GM23248 (cell line): ENCODE results near the gene DNAH11. TPM values are rescaled to one million over a fixed set of nuclear protein-coding genes. Genes with fewer than 3 reads are reported as not detected.

Experiments used
- DNase-seq: peaks from one replicate; pipeline ENCODE4 v3.0.0-alpha.2; 2015
- H2AFZ ChIP-seq: fragments of 200-600 bp; sonication (generic); 2 replicates; pipeline ENCODE4 v1.6.1; 2016; ENCODE audit warnings: antibody characterized with exemption
- H3F3A ChIP-seq: fragments of 200-600 bp; sonication (generic); 2 replicates; pipeline ENCODE4 v1.6.1; 2016; ENCODE audit warnings: mild to moderate bottlenecking, antibody characterized with exemption, mixed run types; ENCODE audit not compliant: insufficient read depth
- H3K27ac ChIP-seq: fragments of 200-600 bp; sonication (generic); 2 replicates; pipeline ENCODE4 v1.5.1; 2016; ENCODE audit warnings: mild to moderate bottlenecking
- H3K27me3 ChIP-seq: fragments of 200-600 bp; sonication (generic); replicated peaks from 2 replicates; pipeline ENCODE4 v1.6.1; 2016; ENCODE audit warnings: mild to moderate bottlenecking; ENCODE audit not compliant: insufficient read depth
- H3K36me3 ChIP-seq: fragments of 200-600 bp; sonication (generic); 2 replicates; pipeline ENCODE4 v1.6.1; 2016; ENCODE audit warnings: low read depth, mild to moderate bottlenecking
- H3K4me1 ChIP-seq: fragments of 200-600 bp; sonication (generic); 2 replicates; pipeline ENCODE4 v1.6.1; 2016; ENCODE audit warnings: mild to moderate bottlenecking; ENCODE audit not compliant: insufficient read depth
- H3K4me2 ChIP-seq: fragments of 200-600 bp; sonication (generic); one replicate; pipeline ENCODE4 v1.6.1; 2016; ENCODE audit warnings: mild to moderate bottlenecking; ENCODE audit not compliant: unreplicated experiment
- H3K4me3 ChIP-seq: fragments of 200-600 bp; sonication (generic); 2 replicates; pipeline ENCODE4 v1.5.1; 2016; ENCODE audit warnings: mild to moderate bottlenecking
- H3K79me2 ChIP-seq: fragments of 200-600 bp; sonication (generic); 2 replicates; pipeline ENCODE4 v1.6.1; 2016; ENCODE audit warnings: mild to moderate bottlenecking; ENCODE audit not compliant: insufficient read depth
- H3K9ac ChIP-seq: fragments of 200-600 bp; sonication (generic); 2 replicates; pipeline ENCODE4 v1.6.1; 2016; ENCODE audit warnings: mild to moderate bottlenecking
- H3K9me2 ChIP-seq: fragments of 200-600 bp; sonication (generic); 2 replicates; pipeline ENCODE4 v1.6.1; 2016; ENCODE audit warnings: mixed run types, mild to moderate bottlenecking, moderate library complexity; ENCODE audit not compliant: insufficient read depth
- H3K9me3 ChIP-seq: fragments of 200-600 bp; sonication (generic); one replicate; pipeline ENCODE4 v1.6.1; 2017; ENCODE audit warnings: low read depth
- H4K20me1 ChIP-seq: fragments of 200-600 bp; sonication (generic); 2 replicates; pipeline ENCODE4 v1.6.0; 2016; ENCODE audit not compliant: insufficient read depth
- EZH2 ChIP-seq: fragments of 200-600 bp; sonication (generic); IDR thresholded peaks from 2 replicates; pipeline ENCODE4 v1.6.1; 2018; ENCODE audit warnings: antibody characterized with exemption, mild to moderate bottlenecking; ENCODE audit not compliant: insufficient read depth, poor library complexity, severe bottlenecking
- EZH2phosphoT487 ChIP-seq: fragments of 200-600 bp; sonication (generic); IDR thresholded peaks from 2 replicates; pipeline ENCODE4 v1.6.1; 2018; ENCODE audit warnings: antibody characterized with exemption, moderate library complexity, mild to moderate bottlenecking, low read depth; ENCODE audit not compliant: insufficient read depth
- WGBS, 2 experiments: methylation state at CpG; one replicate each; pipeline ENCODE4 v1.1.6; 2015 to 2017; ENCODE audit warnings: low lambda C conversion rate in 2 of 2, low coverage in 1 of 2; ENCODE audit errors: missing lambda C conversion rate in 2 of 2; 5-methylcytosine and 5-hydroxymethylcytosine counted together
- in situ Hi-C: fragments of 300-500 bp; cut with MboI; formaldehyde crosslinking; loops from 2 replicates; pipeline ENCODE4 v1.15.0; 2020
- polyA plus RNA-seq: library from polyadenylated mRNA; unstranded; fragments of >200 nt; fragmentation: Nextera tagmentation; extraction: Ambion mirVana; gene quantifications from 2 replicates; pipeline ENCODE4 v1.2.1, GENCODE V29; 2016
- total RNA-seq: library from RNA; depleted of rRNA; stranded (reverse); fragments of >200 nt; shearing (Covaris generic); gene quantifications from 2 replicates; pipeline ENCODE4 v1.2.3, GENCODE V29; 2014

DNAH11 gene
- total and polyA plus RNA-seq, 2 experiments from 2014 or later = 0.91 to 3.1 TPM

- no peak overlapping the region for H3K27ac ChIP-seq
- no peaks in the 10 kb centered on the region for H4K20me1 ChIP-seq
- no peaks in the 10 kb centered on the region for H3K9me3 ChIP-seq
- TF ChIP-seq EZH2 (no peak), EZH2phosphoT487 (no peak)
- H3K27me3 ChIP-seq = no peaks in the 10 kb centered on the region; the same call in 1 of the 2 replicates
- H3K4me1 ChIP-seq = no peaks in the 10 kb centered on the region
- H3K4me2 ChIP-seq = no peak overlapping the region
- H3K9ac ChIP-seq = no peak overlapping the region
- in situ Hi-C loops = no loop called here
- no peaks in the 10 kb centered on the region for H3K36me3 ChIP-seq
- H3K79me2 ChIP-seq = no peaks in the 10 kb centered on the region
- no peak overlapping the region for H3K4me3 ChIP-seq
- H3F3A ChIP-seq = no peaks in the 10 kb centered on the region
- 8 to 12% methylated on average over 4 of the region's 4 CpGs for WGBS, 2 experiments
- no peaks in the 10 kb centered on the region for H3K9me2 ChIP-seq
- no peak overlapping the region for H2AFZ ChIP-seq
- DNase-seq = no peak
These were observed 93.9 kb downstream of the DNAH11 start for GRCh38 chr7:21636694-21637093.

GRCh38 chr7:21639206-21639868, 96.5 kb downstream of the DNAH11 start:
- Histone ChIP-seq H3K9me2 (no peaks in the 10 kb centered on the region), H3K27me3 (no peaks in the 10 kb centered on the region; the same call in 1 of the 2 replicates), H3K4me1 (no peaks in the 10 kb centered on the region), H4K20me1 (no peaks in the 10 kb centered on the region), H2AFZ (no peak overlapping the region), H3K27ac (no peak overlapping the region), H3F3A (no peaks in the 10 kb centered on the region), H3K4me3 (no peak overlapping the region), H3K4me2 (no peak overlapping the region), H3K9me3 (no peaks in the 10 kb centered on the region), H3K36me3 (no peaks in the 10 kb centered on the region), H3K9ac (no peak overlapping the region), H3K79me2 (no peaks in the 10 kb centered on the region)
- no peak for DNase-seq
- TF ChIP-seq EZH2phosphoT487 (no peak), EZH2 (no peak)
- in situ Hi-C loops = no loop called here
- WGBS, 2 experiments = 27 to 39% methylated on average over 3 of the region's 3 CpGs

- DNase-seq = no peak
- H3K9me3 ChIP-seq = no peaks in the 10 kb centered on the region
- H3K27ac ChIP-seq = no peak overlapping the region
- no peak overlapping the region for H3K4me2 ChIP-seq
- H3F3A ChIP-seq = no peaks in the 10 kb centered on the region
- no peaks in the 10 kb centered on the region for H3K9me2 ChIP-seq
- H3K4me3 ChIP-seq = no peak overlapping the region
- 17 to 25% methylated on average over 2 of the region's 2 CpGs for WGBS, 2 experiments
- no peak overlapping the region for H2AFZ ChIP-seq
- in situ Hi-C loops = no loop called here
- H3K79me2 ChIP-seq = no peaks in the 10 kb centered on the region
- H3K4me1 ChIP-seq = no peaks in the 10 kb centered on the region
- H3K36me3 ChIP-seq = no peaks in the 10 kb centered on the region
- no peaks in the 10 kb centered on the region; the same call in 1 of the 2 replicates for H3K27me3 ChIP-seq
- no peaks in the 10 kb centered on the region for H4K20me1 ChIP-seq
- H3K9ac ChIP-seq = no peak overlapping the region
- TF ChIP-seq EZH2phosphoT487 (no peak), EZH2 (no peak)
These were observed 97.3 kb downstream of the DNAH11 start for GRCh38 chr7:21640105-21640504.

GRCh38 chr7:21641546-21641945, 98.7 kb downstream of the DNAH11 start:
- no peak for DNase-seq

GRCh38 chr7:21642422-21642821, 99.6 kb downstream of the DNAH11 start:
- in situ Hi-C loops = no loop called here
- H3K4me2 ChIP-seq = no peak overlapping the region
- no peak overlapping the region for H3K4me3 ChIP-seq
- no peaks in the 10 kb centered on the region for H3K36me3 ChIP-seq
- H4K20me1 ChIP-seq = no peaks in the 10 kb centered on the region
- 5 to 10% methylated on average over 4 of the region's 4 CpGs for WGBS, 2 experiments
- no peaks in the 10 kb centered on the region for H3K4me1 ChIP-seq
- H3K9me2 ChIP-seq = no peaks in the 10 kb centered on the region
- H3F3A ChIP-seq = no peaks in the 10 kb centered on the region
- no peak for DNase-seq
- H3K27ac ChIP-seq = no peak overlapping the region
- no peaks in the 10 kb centered on the region for H3K79me2 ChIP-seq
- H3K9ac ChIP-seq = no peak overlapping the region
- H2AFZ ChIP-seq = no peak overlapping the region
- TF ChIP-seq EZH2phosphoT487 (no peak), EZH2 (no peak)
- H3K27me3 ChIP-seq = no peaks in the 10 kb centered on the region; the same call in 1 of the 2 replicates
- no peaks in the 10 kb centered on the region for H3K9me3 ChIP-seq

More at GRCh38 chr7:21641546-21641945, 98.7 kb downstream of the DNAH11 start:
- no peaks in the 10 kb centered on the region; the same call in 1 of the 2 replicates for H3K27me3 ChIP-seq
- TF ChIP-seq EZH2phosphoT487 = no peak
- in situ Hi-C loops = no loop called here
- no peaks in the 10 kb centered on the region for H3K36me3 ChIP-seq
- no peaks in the 10 kb centered on the region for H3K4me1 ChIP-seq
- no peaks in the 10 kb centered on the region for H3K9me2 ChIP-seq
- 31 to 37% methylated on average over 4 of the region's 4 CpGs for WGBS, 2 experiments
- H3F3A ChIP-seq = no peaks in the 10 kb centered on the region
- H3K4me2 ChIP-seq = no peak overlapping the region
- H3K4me3 ChIP-seq = no peak overlapping the region
- H3K79me2 ChIP-seq = no peaks in the 10 kb centered on the region
- no peaks in the 10 kb centered on the region for H4K20me1 ChIP-seq
- no peaks in the 10 kb centered on the region for H3K9me3 ChIP-seq
- H2AFZ ChIP-seq = no peak overlapping the region
- no peak overlapping the region for H3K9ac ChIP-seq
- H3K27ac ChIP-seq = no peak overlapping the region
